AG20443 (cell line): ENCODE results near the gene ARAP3.
A peak's percentile ranks its signal among the peaks of the same experiment; 100 is the strongest.

ENCODE experiments used
- DNase-seq: peaks from one replicate; pipeline ENCODE4 v3.0.0; 2012; ENCODE audit warnings: low spot score, mixed read lengths

The ARAP3 gene

GRCh38 chr5:141703133-141703561, 21.1 kb upstream of the ARAP3 start:
- no peak for DNase-seq

DNA sequence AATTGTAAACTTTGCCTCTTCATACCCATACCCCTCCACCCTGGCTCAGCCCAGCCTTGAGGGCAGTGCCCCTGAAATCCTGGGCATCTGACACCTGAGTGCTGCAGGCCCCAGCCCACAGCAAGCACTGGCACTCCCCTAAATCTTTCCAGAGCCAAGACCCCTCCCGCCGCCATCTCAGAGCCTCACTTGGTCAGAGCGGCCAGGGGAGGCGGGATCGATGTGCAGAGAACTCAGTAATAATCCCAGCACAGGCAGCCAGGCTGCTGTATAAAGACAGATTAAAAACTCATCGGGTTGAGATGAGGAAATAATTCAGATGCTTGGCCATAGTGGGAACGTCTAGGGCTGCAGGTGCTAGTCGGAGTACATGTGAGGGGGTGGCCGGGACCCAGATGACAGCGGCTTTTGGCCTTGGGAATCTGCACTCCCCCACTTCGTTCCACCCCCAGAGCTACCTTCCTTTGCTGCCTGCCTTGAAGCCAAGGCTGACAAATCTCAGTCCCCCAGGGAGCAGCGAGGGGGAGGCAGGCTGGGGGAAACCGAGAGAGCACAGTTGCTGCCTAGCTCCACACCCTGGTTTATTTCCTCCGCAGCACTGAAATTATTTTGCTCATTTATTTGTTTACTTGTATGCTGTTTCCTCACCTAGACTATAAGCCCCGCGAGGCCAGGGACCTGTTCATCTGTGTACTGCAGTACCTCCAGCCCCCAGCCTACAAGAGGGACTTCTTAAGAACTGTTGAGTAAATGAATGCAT, 19.5 kb upstream of the ARAP3 start:
- no peak for DNase-seq

- DNase-seq: no peak
Observed at GRCh38 chr5:141697586-141697985, 15.6 kb upstream of the ARAP3 start.

DNA sequence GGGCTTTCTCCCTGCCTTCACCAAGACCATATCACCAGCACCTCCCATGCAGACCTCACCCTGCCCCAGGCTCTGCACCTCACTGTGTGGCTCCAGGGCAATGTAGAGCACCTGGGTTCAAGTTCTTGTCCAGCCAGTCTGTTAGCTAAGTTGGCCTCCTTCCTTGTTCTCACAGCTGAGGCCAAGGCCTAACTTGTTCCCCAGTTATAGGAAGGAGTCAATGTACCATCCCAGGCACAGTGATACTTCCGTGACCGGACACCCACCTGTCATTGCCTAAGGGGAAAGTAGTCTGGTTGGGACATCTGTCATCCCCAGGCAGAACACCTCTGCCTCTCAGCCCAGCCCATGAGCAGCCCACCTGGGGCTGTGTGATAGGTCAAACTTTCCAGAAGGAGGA, 14.4 kb upstream of the ARAP3 start:
- no peak for DNase-seq

DNA sequence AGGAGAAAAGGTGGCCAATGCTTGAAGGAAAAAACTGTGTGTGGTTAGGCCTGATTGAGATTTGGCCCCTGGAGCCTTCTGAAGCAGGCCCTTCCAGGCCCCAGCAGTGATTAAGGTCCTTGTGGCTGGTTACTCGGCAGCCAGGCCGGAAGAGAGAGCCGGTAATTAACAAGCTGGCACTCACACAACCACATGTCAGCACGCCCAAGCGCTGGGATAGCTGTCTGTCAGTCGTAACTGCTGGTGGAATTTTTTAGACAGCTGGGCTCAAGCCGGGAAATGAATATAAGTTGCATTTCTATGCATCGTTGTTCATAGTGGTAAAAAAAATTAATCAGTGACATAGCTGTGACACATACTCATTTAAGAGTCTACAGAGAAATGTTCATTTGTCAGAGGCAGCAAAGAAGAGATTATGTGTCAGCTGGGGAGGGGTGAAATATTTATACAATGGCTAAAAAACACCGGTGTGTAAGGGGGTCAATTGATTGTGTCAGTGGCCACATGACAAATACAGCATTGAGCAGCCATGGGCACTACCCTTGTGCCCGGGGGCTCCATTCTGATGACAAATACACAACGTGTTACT, 13.7 kb upstream of the ARAP3 start:
- peak; percentile 42 for DNase-seq

DNA sequence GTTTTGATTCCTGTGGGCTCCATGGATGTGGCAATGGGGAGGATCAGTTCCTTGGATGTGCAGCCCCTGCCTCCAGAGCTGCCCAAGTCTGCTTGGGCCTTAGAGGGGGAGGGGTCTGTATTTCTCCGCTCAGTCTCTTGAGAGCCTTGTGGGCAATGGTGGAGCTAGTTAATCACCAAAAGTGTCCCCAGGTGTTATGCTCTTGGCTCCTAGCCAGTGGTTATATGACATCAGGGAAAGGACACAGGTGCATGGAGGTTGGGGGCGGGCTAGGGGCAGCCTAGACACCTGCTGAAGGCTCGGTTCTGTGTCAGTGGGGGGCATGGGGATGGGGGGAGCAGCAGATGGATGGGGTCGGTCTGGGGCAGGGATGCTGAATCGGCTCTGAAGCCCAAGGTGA, 12.4 kb upstream of the ARAP3 start:
- no peak for DNase-seq

GRCh38 chr5:141692919-141693725, 11.1 kb upstream of the ARAP3 start:
- DNase-seq: no peak

- no peak for DNase-seq
Observed at GRCh38 chr5:141692533-141692888, 10.5 kb upstream of the ARAP3 start.

DNA sequence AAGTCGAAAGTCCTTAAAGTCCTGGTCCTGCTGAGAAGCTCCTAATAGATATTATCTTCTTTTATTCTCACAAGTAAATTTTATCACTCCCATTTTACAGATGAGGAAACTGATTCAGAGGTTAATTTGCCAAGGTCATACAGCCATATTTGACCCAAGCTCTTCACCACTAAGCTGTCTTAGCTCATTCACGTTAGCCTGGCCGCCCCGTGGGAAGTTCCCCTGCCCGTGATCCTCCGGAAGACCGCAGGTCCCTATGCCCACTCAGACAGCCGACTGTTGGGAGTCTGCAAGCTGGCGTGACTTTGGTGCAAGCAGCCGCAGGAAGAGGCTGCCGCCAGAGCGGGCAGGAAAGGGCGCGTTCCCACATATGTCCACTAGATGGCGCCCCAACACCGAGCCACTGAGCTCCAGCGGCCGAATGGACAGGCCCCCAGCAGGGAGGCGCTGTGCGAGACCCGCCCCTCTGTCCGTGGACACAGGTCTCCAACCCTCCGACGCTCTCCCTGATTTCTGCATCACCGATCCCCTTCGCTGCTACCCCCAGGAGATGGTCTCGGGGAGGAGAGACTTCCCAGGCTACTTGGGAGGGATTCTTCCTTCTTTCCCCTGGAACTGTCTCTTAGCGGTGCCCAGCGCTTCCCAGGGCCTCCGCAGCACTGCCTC, 10.0 kb upstream of the ARAP3 start:
- peak; percentile 93 for DNase-seq

DNA sequence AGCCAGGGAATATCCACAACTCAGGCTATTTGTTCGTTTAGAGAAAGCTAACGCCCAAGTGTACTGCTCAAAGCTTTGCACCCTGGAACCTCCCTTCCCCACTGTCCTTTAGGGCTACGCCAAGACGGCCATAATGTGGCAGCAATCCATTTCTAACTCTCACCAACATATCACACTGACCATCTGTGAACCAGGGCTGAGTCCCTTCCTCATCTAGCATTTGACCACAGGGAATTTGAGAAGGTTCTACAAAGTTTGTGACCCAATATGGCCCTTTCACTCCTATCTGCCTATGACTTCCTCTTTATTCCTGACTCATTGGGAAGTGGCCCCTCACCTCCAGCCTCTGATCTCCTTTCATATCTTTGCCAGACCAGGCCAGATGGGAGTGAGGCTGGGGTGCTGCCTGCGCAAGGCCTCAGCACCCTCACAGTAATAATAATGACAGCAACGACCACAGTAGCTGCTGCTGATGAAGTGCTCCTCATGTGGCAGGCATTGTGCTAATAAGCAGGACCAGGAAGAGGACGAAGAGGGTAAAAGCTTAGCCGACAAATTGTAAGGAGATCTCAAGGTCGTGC, 9.3 kb upstream of the ARAP3 start:
- no peak for DNase-seq

DNA sequence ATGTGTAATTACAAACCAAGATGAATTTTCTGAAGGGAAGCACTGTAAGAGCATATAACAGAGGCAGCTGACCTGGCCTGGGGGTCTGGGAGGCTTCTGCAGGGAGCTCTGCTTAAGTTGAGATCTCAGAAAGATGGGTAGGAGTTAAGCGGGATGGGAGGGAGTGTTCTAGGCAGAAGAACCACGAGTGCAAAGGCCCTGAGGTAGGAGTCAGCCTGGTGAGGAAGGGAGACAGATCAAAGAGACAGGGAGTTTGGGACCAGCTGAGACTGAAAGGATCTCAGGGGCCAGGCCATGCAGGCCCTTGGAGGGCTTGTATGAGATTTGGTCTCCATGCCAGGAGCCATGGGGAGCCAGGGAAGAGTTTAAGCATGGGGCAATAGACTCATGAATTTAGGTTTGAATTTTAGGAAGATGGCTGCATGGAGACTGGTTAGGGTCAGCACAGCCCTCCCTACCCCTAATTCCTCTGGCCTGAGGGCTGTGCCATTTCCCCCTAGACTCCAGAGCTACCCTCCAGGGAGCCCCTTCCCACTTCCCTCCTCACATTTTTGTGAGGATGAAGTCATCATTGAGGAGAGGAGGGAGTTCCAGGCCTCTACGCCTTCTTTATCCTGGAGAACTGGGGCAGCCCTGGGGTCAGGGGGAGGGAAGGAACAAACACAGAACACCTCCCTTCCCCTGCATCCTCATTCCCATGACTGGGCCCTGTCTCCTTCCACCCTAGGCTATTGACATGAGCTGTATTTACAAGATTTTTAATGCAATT, 4.8 kb upstream of the ARAP3 start:
- DNase-seq: no peak

- DNase-seq: no peak
Observed at GRCh38 chr5:141685591-141685990, 3.6 kb upstream of the ARAP3 start.

GRCh38 chr5:141683596-141684141, 1.6 kb upstream of the ARAP3 start:
- no peak for DNase-seq

DNA sequence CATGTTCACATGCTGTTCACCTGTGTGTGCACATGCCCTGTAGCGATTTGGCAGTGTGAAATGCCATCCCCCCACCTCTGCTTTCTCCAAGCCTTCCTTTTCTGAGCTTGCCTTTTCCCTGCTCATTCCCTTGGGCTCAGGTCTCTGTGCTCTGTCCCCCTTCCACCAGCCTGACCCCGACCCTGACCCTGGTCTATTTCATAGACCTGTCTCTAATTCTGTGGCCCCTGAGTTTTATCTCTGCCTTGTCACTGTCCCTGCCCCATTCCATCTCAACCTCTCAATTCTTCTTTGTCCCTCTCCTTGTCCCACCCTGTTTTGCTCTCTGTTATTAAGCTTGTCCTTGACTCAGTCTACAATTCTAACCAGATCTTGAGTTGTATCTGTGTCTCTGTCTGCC, 735 bp downstream of the ARAP3 start:
- DNase-seq: no peak

- no peak for DNase-seq
Observed at GRCh38 chr5:141680751-141681201, 1.3 kb downstream of the ARAP3 start.

- DNase-seq: no peak
Observed at GRCh38 chr5:141680178-141680577, 1.9 kb downstream of the ARAP3 start.

DNA sequence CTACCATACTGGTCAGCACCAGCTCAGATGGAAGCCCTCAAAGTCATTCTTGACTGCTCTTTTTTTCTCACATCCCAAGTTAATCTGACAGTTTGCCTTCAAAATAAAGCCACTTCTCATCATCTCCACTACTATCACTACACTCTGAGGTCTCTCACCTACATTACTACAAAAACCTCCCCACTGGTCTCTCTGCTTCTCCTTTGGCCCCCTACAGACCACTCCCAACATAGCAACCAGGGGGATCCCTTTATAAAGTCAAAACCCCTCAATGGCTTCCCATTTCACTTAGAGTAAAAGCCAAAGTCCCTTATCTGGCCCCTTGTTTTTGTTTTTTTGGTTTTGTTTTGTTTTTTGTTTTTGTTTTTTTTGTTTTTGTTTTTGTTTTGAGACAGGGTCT, 4.6 kb downstream of the ARAP3 start:
- no peak for DNase-seq

DNA sequence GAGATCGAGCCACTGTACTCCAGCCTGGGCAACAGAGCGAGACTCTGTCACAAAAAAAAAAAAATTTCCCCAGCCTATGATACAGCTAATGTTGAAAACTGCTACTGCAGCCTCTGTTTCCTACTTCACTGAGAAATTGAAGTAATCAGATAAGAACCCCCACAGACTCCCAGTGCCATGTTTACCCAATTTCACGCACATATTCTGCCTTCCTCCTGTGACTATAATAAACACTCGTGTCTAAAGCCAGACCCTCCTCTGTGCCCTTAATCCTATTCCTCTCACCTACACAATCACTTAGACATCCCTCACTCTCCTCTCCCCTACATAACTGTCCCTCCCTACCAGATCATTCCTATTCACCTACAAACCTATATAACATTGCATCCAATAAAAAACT, 6.4 kb downstream of the ARAP3 start:
- no peak for DNase-seq

- DNase-seq: no peak
Observed at GRCh38 chr5:141674747-141675146, 7.3 kb downstream of the ARAP3 start.

DNA sequence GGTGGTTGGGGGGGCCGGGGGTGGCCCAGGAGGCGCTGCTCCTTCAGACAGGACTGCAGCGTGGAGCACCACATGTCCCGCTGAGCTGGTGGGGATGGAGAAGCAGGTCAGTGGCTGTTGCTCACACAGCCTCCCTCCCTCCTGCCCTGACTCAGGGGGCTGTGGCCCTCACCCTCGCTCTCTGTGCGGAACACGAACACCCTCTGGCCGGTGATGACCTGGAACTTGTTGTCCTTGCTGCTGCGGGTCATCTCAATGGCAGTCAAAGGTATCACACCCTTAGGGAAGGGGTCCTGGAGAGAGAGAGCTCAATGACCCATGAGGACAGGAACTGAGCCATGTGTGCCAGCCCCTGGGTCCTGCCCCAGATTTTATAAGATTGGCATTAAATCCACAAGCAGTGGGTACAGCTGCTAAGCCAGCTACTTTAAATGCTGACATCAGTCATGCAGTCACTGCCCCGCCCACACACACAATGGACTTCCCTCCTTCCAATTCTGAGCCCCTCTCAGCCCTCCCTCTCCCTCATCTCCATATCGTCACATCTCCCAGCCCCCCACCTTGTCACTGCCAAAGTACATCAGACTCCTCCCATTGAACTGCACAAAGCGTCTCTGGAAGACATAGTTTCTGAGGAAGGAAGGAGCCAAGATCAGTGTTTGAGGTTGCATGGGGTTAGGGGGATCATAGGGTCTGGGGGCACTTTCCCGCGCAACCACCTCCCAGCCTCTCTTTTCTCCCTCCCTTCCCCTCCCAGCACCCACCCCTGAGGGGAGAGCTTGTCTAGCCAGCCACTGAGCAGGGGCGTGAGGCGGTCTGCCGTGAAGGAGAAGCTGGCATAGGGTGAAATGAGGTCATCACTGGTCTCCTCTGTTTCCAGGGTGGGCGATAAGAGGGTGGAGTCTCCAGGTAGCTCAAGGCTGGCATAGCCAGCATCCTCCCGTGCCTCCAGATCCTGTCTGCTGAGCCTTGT, 8.9 kb downstream of the ARAP3 start:
- no peak for DNase-seq
